H1 (cell line): ENCODE measurements around the gene TNFRSF8. TPM values are rescaled to one million over a fixed set of nuclear protein-coding genes. Genes with fewer than 3 reads are reported as not detected.
A peak's percentile ranks its signal among the peaks of the same experiment; 100 is the strongest.

Experiments used
- CTCF ChIA-PET: fragments of 300-600 bp; sonication (Branson Sonifier 250); formaldehyde crosslinking; loops from one replicate; lab custom pipeline; 2021; ENCODE audit not compliant: partially characterized antibody; lab: Charles Lee
- POLR2A ChIA-PET: fragments of 300-600 bp; sonication (Branson Sonifier 250); formaldehyde crosslinking; loops from one replicate; lab custom pipeline; 2021; ENCODE audit warnings: inconsistent platforms; ENCODE audit not compliant: partially characterized antibody; lab: Charles Lee
- DNase-seq, 2 experiments: peaks; one replicate each; pipeline versions ENCODE4 v3.0.0 to v3.0.0-alpha.2; 2010 to 2022; ENCODE audit warnings: low spot score in 2 of 2, low read depth in 1 of 2, mixed read lengths in 1 of 2
- FAIRE-seq: peaks from 2 replicates; lab custom pipeline; 2011; peaks lifted over from hg19 to GRCh38; lab: Jason Lieb, UNC
- H2AFZ ChIP-seq: 2 replicates; pipeline ENCODE4 v1.8.1; 2012; ENCODE audit warnings: low read length, inconsistent platforms
- H2AK5ac ChIP-seq: 2 replicates; pipeline ENCODE4 v1.6.1; 2013; ENCODE audit warnings: low read depth, low read length
- H2BK120ac ChIP-seq: replicated peaks from 2 replicates; pipeline ENCODE3; 2013; ENCODE audit warnings: low read depth, low read length, inconsistent platforms
- H2BK12ac ChIP-seq: 2 replicates; pipeline ENCODE4 v1.6.1; 2013; ENCODE audit warnings: low read depth, low read length
- H2BK15ac ChIP-seq: 2 replicates; pipeline ENCODE4 v1.6.1; 2013; ENCODE audit warnings: low read length
- H2BK20ac ChIP-seq: 2 replicates; pipeline ENCODE4 v1.6.1; 2013; ENCODE audit warnings: low read length
- H2BK5ac ChIP-seq: 2 replicates; pipeline ENCODE4 v1.6.1; 2013; ENCODE audit warnings: low read depth, low read length
- H3K14ac ChIP-seq: 2 replicates; pipeline ENCODE4 v1.6.1; 2013; ENCODE audit warnings: inconsistent platforms; ENCODE audit not compliant: insufficient read length
- H3K18ac ChIP-seq: 2 replicates; pipeline ENCODE4 v1.6.1; 2013; ENCODE audit warnings: low read length; ENCODE audit errors: extremely low read depth
- H3K23ac ChIP-seq: 2 replicates; pipeline ENCODE4 v1.6.1; 2013; ENCODE audit warnings: inconsistent platforms; ENCODE audit not compliant: insufficient read length
- H3K23me2 ChIP-seq: 2 replicates; pipeline ENCODE4 v1.6.1; 2013; ENCODE audit warnings: low read depth, low read length
- H3K27ac ChIP-seq: 2 replicates; pipeline ENCODE4 v1.6.1; 2011; ENCODE audit warnings: low read depth, low read length, inconsistent platforms
- H3K27me3 ChIP-seq, 4 experiments: replicated peaks in 1 of 4; 1 replicate in 1 of 4; 2 replicates in 3 of 4; pipeline versions ENCODE4 v1.6.1 to v1.8.1; 2011 to 2013; ENCODE audit warnings: low read length in 3 of 4, mild to moderate bottlenecking in 3 of 4, inconsistent platforms in 2 of 4, mixed read lengths in 2 of 4, moderate library complexity in 1 of 4; ENCODE audit not compliant: control insufficient read depth in 3 of 4, insufficient read depth in 3 of 4; ENCODE audit errors: extremely low read depth in 1 of 4
- H3K36me3 ChIP-seq, 4 experiments: 2 replicates each; pipeline versions ENCODE4 v1.6.1 to v1.8.1; 2011 to 2013; ENCODE audit warnings: mild to moderate bottlenecking in 4 of 4, low read length in 3 of 4, moderate library complexity in 2 of 4, control low read depth in 1 of 4, inconsistent platforms in 1 of 4; ENCODE audit not compliant: insufficient read depth in 4 of 4, control insufficient read depth in 2 of 4
- H3K4ac ChIP-seq: replicated peaks from 2 replicates; pipeline ENCODE3; 2013; ENCODE audit warnings: low read length, low read depth, mixed read lengths, inconsistent platforms; ENCODE audit not compliant: insufficient read length
- H3K4me1 ChIP-seq, 4 experiments: replicated peaks in 1 of 4; 1 replicate in 1 of 4; 2 replicates in 3 of 4; pipeline versions ENCODE4 v1.6.1 to v1.8.1; 2011 to 2013; ENCODE audit warnings: low read length in 3 of 4, inconsistent platforms in 2 of 4, mixed read lengths in 1 of 4; ENCODE audit not compliant: insufficient read depth in 4 of 4, control insufficient read depth in 3 of 4
- H3K4me2 ChIP-seq, 2 experiments: 2 replicates each; pipeline versions ENCODE4 v1.6.1 to v1.8.1; 2011 to 2013; ENCODE audit warnings: low read depth in 2 of 2, low read length in 2 of 2, control low read depth in 1 of 2, inconsistent platforms in 1 of 2, mild to moderate bottlenecking in 1 of 2; ENCODE audit not compliant: insufficient read depth in 1 of 2
- H3K4me3 ChIP-seq, 4 experiments: fragments of 200-600, 300-600 bp in 1 of 4; sonication (generic), shearing (Covaris generic), sonication (Bioruptor Twin) in 1 of 4; 2 replicates each; pipeline versions ENCODE4 v1.5.1 to v1.8.1; 2011 to 2016; ENCODE audit warnings: low read length in 4 of 4, low read depth in 3 of 4, control low read depth in 2 of 4, inconsistent platforms in 2 of 4, mild to moderate bottlenecking in 2 of 4, mixed read lengths in 1 of 4, moderate library complexity in 1 of 4; ENCODE audit not compliant: insufficient read depth in 2 of 4; ENCODE audit errors: extremely low read depth in 1 of 4
- H3K56ac ChIP-seq: replicated peaks from 2 replicates; pipeline ENCODE3; 2013; ENCODE audit warnings: low read depth, mild to moderate bottlenecking, mixed read lengths, low read length, inconsistent platforms; ENCODE audit not compliant: insufficient read length
- H3K79me1 ChIP-seq: 2 replicates; pipeline ENCODE4 v1.6.1; 2013; ENCODE audit warnings: low read depth, low read length, control low read depth
- H3K79me2 ChIP-seq, 2 experiments: 2 replicates each; pipeline versions ENCODE4 v1.6.1 to v1.8.1; 2012 to 2013; ENCODE audit warnings: low read length in 2 of 2, mild to moderate bottlenecking in 2 of 2, inconsistent platforms in 1 of 2; ENCODE audit not compliant: insufficient read depth in 2 of 2, control insufficient read depth in 1 of 2
- H3K9ac ChIP-seq, 4 experiments: replicated peaks in 1 of 4; 1 replicate in 1 of 4; 2 replicates in 3 of 4; pipeline versions ENCODE4 v1.6.1 to v1.8.1; 2011 to 2013; ENCODE audit warnings: low read depth in 3 of 4, low read length in 3 of 4, control low read depth in 2 of 4, mild to moderate bottlenecking in 2 of 4, moderate library complexity in 2 of 4, inconsistent platforms in 1 of 4; ENCODE audit errors: extremely low read depth in 1 of 4
- H3K9me3 ChIP-seq, 2 experiments: 2 replicates each; pipeline versions ENCODE4 v1.6.1 to v1.8.1; 2012 to 2013; ENCODE audit warnings: mild to moderate bottlenecking in 2 of 2, moderate library complexity in 2 of 2, control low read depth in 1 of 2, inconsistent platforms in 1 of 2, low read depth in 1 of 2, low read length in 1 of 2, mixed read lengths in 1 of 2; ENCODE audit not compliant: insufficient read depth in 2 of 2
- H4K20me1 ChIP-seq, 2 experiments: replicated peaks in 1 of 2; 2 replicates each; pipeline versions ENCODE3 to v1.8.1; 2011 to 2013; ENCODE audit warnings: inconsistent platforms in 2 of 2, low read length in 2 of 2, mild to moderate bottlenecking in 1 of 2; ENCODE audit not compliant: insufficient read depth in 2 of 2, control insufficient read depth in 1 of 2
- H4K5ac ChIP-seq: 2 replicates; pipeline ENCODE4 v1.6.1; 2013; ENCODE audit warnings: low read length, low read depth, mixed read lengths, inconsistent platforms; ENCODE audit not compliant: insufficient read length
- H4K8ac ChIP-seq: 2 replicates; pipeline ENCODE4 v1.8.0; 2013; ENCODE audit warnings: mild to moderate bottlenecking, moderate library complexity, low read length, inconsistent platforms; ENCODE audit not compliant: insufficient read depth; ENCODE audit errors: extremely low read depth
- H4K91ac ChIP-seq: replicated peaks from 2 replicates; pipeline ENCODE3; 2013; ENCODE audit warnings: low read length, mixed read lengths, inconsistent platforms; ENCODE audit not compliant: insufficient read length
- BCL11A ChIP-seq, 2 experiments: IDR thresholded peaks; one replicate each; pipeline ENCODE4 v1.6.1; 2011; ENCODE audit warnings: low read depth in 2 of 2, low read length in 2 of 2, mild to moderate bottlenecking in 2 of 2
- SRF ChIP-seq: IDR thresholded peaks from 2 replicates; pipeline ENCODE4 v1.6.1; 2011; ENCODE audit warnings: mild to moderate bottlenecking, low read depth, low read length, moderate library complexity
- TAF7 ChIP-seq: optimal IDR thresholded peaks from 2 replicates; pipeline ENCODE3; 2011; ENCODE audit warnings: low read depth, mild to moderate bottlenecking, inconsistent platforms, low read length, moderate library complexity, borderline replicate concordance
- WGBS, 2 experiments: shearing (Covaris generic) in 1 of 2; methylation state at CpG; one replicate each; pipeline versions ENCODE4 v1.1.6 to v1.1.7; 2013 to 2015; ENCODE audit warnings: low lambda C conversion rate in 2 of 2, mixed read lengths in 2 of 2, inconsistent platforms in 1 of 2, low coverage in 1 of 2, missing lambda C conversion rate in 1 of 2; ENCODE audit not compliant: insufficient replicate concordance in 2 of 2, insufficient coverage in 1 of 2, insufficient read length in 1 of 2; ENCODE audit errors: extremely low coverage in 1 of 2, missing lambda C conversion rate in 1 of 2; 5-methylcytosine and 5-hydroxymethylcytosine counted together
- polyA plus RNA-seq, 7 experiments: library from polyadenylated mRNA; depleted of rRNA in 3 of 7; stranded (reverse) in 5 of 7; unstranded in 2 of 7; fragments of >200 nt in 5 of 7; fragments of 200-250 nt in 2 of 7; gene quantifications; 1 replicate in 5 of 7; 2 replicates in 1 of 7; 4 replicates in 1 of 7; pipeline versions ENCODE4 v1.2.1 to v1.2.3, GENCODE V29; 2011 to 2013; ENCODE audit warnings: missing spikeins in 2 of 7, mixed read lengths in 2 of 7
- total RNA-seq: library from RNA; stranded (reverse); fragmentation: NEBNext Ultra II Directional; extraction: Animal tissue kit (Norgen Biotek cat#: 25700); gene quantifications from 2 replicates; pipeline ENCODE4 v1.2.1, GENCODE V29; 2021

Gene TNFRSF8
- total and polyA plus RNA-seq, 2 of the 8 experiments (the other 6 are each of a cell fraction or from before 2014, with no cell fraction given), result 23.2 to 32.7 TPM

GRCh38 chr1:12184008-12184681, 121.0 kb downstream of the TNFRSF8 start:
- FAIRE-seq (no peak), DNase-seq (no peak)
- H3K23me2 ChIP-seq, result no peaks in the 10 kb centered on the region
- peak overlapping the region; percentile 86 for H4K8ac ChIP-seq
- H3K4ac ChIP-seq, result no peak overlapping the region
- 0 out of 2 replicates have a peak overlapping the region, but pooled peaks have one; percentile 30 for H2AFZ ChIP-seq
- H4K91ac ChIP-seq, result peak overlapping the region; percentile 75
- ChIA-PET POLR2A (interaction anchor here (0.8 kb wide), 1 partner anchor 276 kb away, joined by 4 read pairs; no protein-coding TSS in a partner anchor), CTCF (interaction anchor here (1.0 to 9.7 kb wide), 7 partner anchors 15 to 92 kb away, joined by 3 to 165 read pairs (median 11); no protein-coding TSS in a partner anchor)
- peaks cover 0 to 13% of the 10 kb centered on the region in 2 experiments; a peak in 1 of 4 replicates for H3K9me3 ChIP-seq
- no peak overlapping the region for H3K56ac ChIP-seq
- no peak overlapping the region for H2BK5ac ChIP-seq
- H2AK5ac ChIP-seq, result no peak overlapping the region
- peak overlapping the region; percentile 48; the same call in 1 of the 2 replicates for H3K18ac ChIP-seq
- H3K4me2 ChIP-seq, result peak overlapping the region in 1 of 2 experiments; percentile 17; a peak in 2 of 4 replicates
- H2BK15ac ChIP-seq, result no peak overlapping the region
- no peaks in the 10 kb centered on the region for H3K79me1 ChIP-seq
- no peaks in the 10 kb centered on the region for H3K79me2 ChIP-seq
- 63% methylated on average over 9 of the region's 10 CpGs; no CpG with 5 or more reads in 1 of the 2 experiments for WGBS, 2 experiments
- H3K36me3 ChIP-seq, result no peaks in the 10 kb centered on the region
- no peak overlapping the region; a peak in 2 of 8 replicates for H3K4me3 ChIP-seq
- no peak overlapping the region for H2BK20ac ChIP-seq
- H3K4me1 ChIP-seq, result peaks cover 0 to 11% (median 7%) of the 10 kb centered on the region in 4 experiments; a peak in 6 of 7 replicates
- no peak overlapping the region for H3K14ac ChIP-seq
- H2BK12ac ChIP-seq, result peak overlapping the region; percentile 27; the same call in 1 of the 2 replicates
- no peak overlapping the region for H3K23ac ChIP-seq
- no peak overlapping the region for H3K27ac ChIP-seq
- H3K27me3 ChIP-seq, result no peaks in the 10 kb centered on the region
- H4K5ac ChIP-seq, result peak overlapping the region; percentile 42
- H2BK120ac ChIP-seq, result no peak overlapping the region
- H3K9ac ChIP-seq, result no peak overlapping the region
- H4K20me1 ChIP-seq, result no peaks in the 10 kb centered on the region
- TF ChIP-seq SRF (no peak), TAF7 (no peak), BCL11A (IDR thresholded peaks at IDR 0.05; ENCODE audit: low read depth in 2 of 2, low read length in 2 of 2) (no peak)
